ENCODE data around the gene MALL. TPM values are rescaled to one million over a fixed set of nuclear protein-coding genes. Genes with fewer than 3 reads are reported as not detected.
"Not testable (repeated sequence)": the region's sequence is repeated elsewhere in the genome, so short reads cannot be mapped to it uniquely, and the experiment has no call there.

The MALL gene
- total RNA-seq, 1 donor from 2014 or later = 1.2 TPM

GRCh38 chr2:110035384-110035783 lies 80.2 kb downstream of the MALL start:
- DNase-seq; H3K4me3 Mint-ChIP-seq; intact Hi-C loops (cut with micrococcal nuclease); H3K27ac Mint-ChIP-seq; H3K9me3 Mint-ChIP-seq; H3K36me3 Mint-ChIP-seq (ENCODE audit: low read depth); H3K4me1 Mint-ChIP-seq; H3K27me3 Mint-ChIP-seq: not testable (repeated sequence)

- intact Hi-C loops (cut with micrococcal nuclease); DNase-seq; H3K36me3 Mint-ChIP-seq (ENCODE audit: low read depth); H3K4me3 Mint-ChIP-seq; H3K27me3 Mint-ChIP-seq; H3K9me3 Mint-ChIP-seq; H3K4me1 Mint-ChIP-seq; H3K27ac Mint-ChIP-seq: not testable (repeated sequence)
Measured at GRCh38 chr2:110034935-110035334, 80.7 kb downstream of the MALL start.

Other genes starting within 250 kb of the MALL start
- gene LIMS3, start 217.1 kb downstream of the MALL start, total RNA-seq = 0.16 TPM in 1 of 2 replicates, not detected in the other
- 0.21 and 0.44 TPM in 2 replicates for gene NPHP1, start 89.2 kb upstream of the MALL start, total RNA-seq
- gene MTLN, start 96.7 kb upstream of the MALL start, total RNA-seq = 71.9 and 80.1 TPM in 2 replicates